PC-3 (cell line): ENCODE data around the gene SMYD1.

ENCODE experiments used
- EZH2 ChIP-seq: fragments of 300-600 bp; sonication (generic); IDR thresholded peaks from one replicate; pipeline ENCODE4 v1.6.1; 2017; ENCODE audit warnings: antibody characterized with exemption, mild to moderate bottlenecking, low read length; ENCODE audit not compliant: unreplicated experiment
- TF ChIP-seq, protein P1 (sequence below): fragments of 300-600 bp; sonication (generic); conservative IDR thresholded peaks from 2 replicates; pipeline ENCODE4 v1.5.1; 2017; ENCODE audit warnings: antibody characterized with exemption, low read depth, mild to moderate bottlenecking, low read length

GRCh38 chr2:88096708-88097107, 29.1 kb downstream of the SMYD1 start:
- TF ChIP-seq, protein P1, sequence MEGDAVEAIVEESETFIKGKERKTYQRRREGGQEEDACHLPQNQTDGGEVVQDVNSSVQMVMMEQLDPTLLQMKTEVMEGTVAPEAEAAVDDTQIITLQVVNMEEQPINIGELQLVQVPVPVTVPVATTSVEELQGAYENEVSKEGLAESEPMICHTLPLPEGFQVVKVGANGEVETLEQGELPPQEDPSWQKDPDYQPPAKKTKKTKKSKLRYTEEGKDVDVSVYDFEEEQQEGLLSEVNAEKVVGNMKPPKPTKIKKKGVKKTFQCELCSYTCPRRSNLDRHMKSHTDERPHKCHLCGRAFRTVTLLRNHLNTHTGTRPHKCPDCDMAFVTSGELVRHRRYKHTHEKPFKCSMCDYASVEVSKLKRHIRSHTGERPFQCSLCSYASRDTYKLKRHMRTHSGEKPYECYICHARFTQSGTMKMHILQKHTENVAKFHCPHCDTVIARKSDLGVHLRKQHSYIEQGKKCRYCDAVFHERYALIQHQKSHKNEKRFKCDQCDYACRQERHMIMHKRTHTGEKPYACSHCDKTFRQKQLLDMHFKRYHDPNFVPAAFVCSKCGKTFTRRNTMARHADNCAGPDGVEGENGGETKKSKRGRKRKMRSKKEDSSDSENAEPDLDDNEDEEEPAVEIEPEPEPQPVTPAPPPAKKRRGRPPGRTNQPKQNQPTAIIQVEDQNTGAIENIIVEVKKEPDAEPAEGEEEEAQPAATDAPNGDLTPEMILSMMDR, result no peak
- TF ChIP-seq EZH2, result no peak
